Measurements from ENCODE around the gene TRIM63. TPM values are rescaled to one million over a fixed set of nuclear protein-coding genes. Genes with fewer than 3 reads are reported as not detected.

Gene TRIM63
- total RNA-seq, 4 donors from 2014 or later = 0.60 to 0.74 TPM; not detected in 2

- ATAC-seq (ENCODE audit: low FRiP score) (no peak), DNase-seq (ENCODE audit: low spot score) (no peak)
- TF ChIP-seq CTCF (IDR thresholded peaks at IDR 0.05) = no peak
Observed at GRCh38 chr1:26047278-26047874, 20.1 kb downstream of the TRIM63 start.

- no peak for TF ChIP-seq CTCF (IDR thresholded peaks at IDR 0.05)
- ATAC-seq (ENCODE audit: low FRiP score) (no peak), DNase-seq (ENCODE audit: low spot score) (no peak)
Observed at GRCh38 chr1:26046246-26047095, 21.0 kb downstream of the TRIM63 start.

- ATAC-seq (ENCODE audit: low FRiP score) (no peak), DNase-seq (ENCODE audit: low spot score) (no peak)
- no peak for TF ChIP-seq CTCF (IDR thresholded peaks at IDR 0.05)
Observed at GRCh38 chr1:26045722-26046245, 21.6 kb downstream of the TRIM63 start, which contains the start of gene SLC30A2. TSS of gene SLC30A2 (minus strand) at chr1:26046118. CDS start at chr1:26045896, 222 bp downstream.

- TF ChIP-seq CTCF (IDR thresholded peaks at IDR 0.05) = no peak
- ATAC-seq (ENCODE audit: low FRiP score) (no peak), DNase-seq (ENCODE audit: low spot score) (no peak)
Observed at GRCh38 chr1:26044971-26045721, 22.3 kb downstream of the TRIM63 start.

GRCh38 chr1:26044414-26044813, 23.0 kb downstream of the TRIM63 start:
- TF ChIP-seq CTCF (IDR thresholded peaks at IDR 0.05) = no peak
- ATAC-seq (ENCODE audit: low FRiP score) (no peak), DNase-seq (ENCODE audit: low spot score) (no peak)

GRCh38 chr1:26043765-26044164, 23.7 kb downstream of the TRIM63 start:
- TF ChIP-seq CTCF (IDR thresholded peaks at IDR 0.05) = no peak
- no peak for ATAC-seq (ENCODE audit: low FRiP score)

More at GRCh38 chr1:26043765-26044164, 23.7 kb downstream of the TRIM63 start:
- no peak for DNase-seq (ENCODE audit: low spot score)
